ENCODE data around the gene SLC6A6. TPM values are rescaled to one million over a fixed set of nuclear protein-coding genes. Genes with fewer than 3 reads are reported as not detected.

SLC6A6 gene
- total and polyA plus RNA-seq, 2 experiments from 2014 or later = 30.7 to 58.9 TPM

DNA sequence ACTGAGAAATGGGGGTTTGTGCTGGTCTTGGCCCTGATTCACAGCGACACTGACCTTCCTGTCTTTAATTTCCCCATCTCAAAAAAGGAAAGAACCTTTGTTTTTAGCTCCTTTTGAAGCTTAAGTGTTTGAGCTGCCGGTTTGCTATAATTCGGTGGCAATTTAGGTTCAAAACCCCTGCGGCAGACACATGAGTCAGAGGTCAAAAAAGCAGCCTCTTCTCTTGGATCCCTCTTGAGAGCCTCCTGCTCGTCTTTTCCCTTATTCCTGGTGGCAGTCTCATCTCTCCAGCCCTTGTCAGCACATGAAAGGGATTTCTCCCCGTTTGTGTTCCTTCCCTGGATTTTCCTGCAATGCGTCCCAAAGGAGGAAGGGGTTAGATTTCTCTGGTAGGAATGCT lies 73.2 kb downstream of the SLC6A6 start:
- H3K36me3 ChIP-seq (replicated peaks; ENCODE audit: insufficient read depth, low read depth) = peaks cover 4% of the 10 kb centered on the region
- WGBS (ENCODE audit: low lambda C conversion rate, missing lambda C conversion rate) = 82% methylated on average over 7 of the region's 7 CpGs
- DNase-seq (ENCODE audit: low spot score) = no peak

DNA sequence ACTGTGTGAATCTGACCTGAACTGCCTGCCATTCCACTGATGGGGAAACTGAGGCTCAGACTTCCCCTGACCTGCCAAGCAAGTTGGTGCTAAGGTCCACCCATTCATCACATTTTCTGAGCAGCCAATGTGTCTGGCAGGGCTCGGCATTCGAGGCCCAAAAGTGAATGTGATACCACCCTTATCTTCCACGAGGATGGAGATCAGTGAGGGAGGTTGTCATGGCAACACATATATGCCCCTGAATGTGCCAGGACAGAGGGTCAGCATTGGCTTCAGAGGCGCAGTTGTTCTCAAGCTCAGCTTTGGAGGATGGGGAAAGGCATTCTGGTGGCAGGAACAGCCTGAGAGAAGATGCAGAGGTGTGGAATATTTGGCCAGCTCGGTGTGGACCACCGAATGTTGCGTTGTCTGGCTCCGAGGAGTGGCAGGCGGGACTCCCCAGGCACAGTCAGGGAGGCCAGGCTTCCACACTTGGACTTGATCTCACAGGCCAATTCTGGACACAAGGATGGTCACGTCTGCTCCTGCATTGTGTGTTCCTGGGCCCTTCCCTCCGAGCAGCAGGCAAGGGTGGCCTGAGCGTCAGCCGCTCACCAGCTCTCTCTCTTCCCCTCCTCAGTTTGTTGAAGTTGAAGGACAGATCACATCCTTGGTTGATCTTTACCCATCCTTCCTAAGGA lies 74.3 kb downstream of the SLC6A6 start:
- no peak for DNase-seq (ENCODE audit: low spot score)
- H3K36me3 ChIP-seq (replicated peaks; ENCODE audit: insufficient read depth, low read depth) = peaks cover 4% of the 10 kb centered on the region
- 91% methylated on average over 13 of the region's 13 CpGs for WGBS (ENCODE audit: low lambda C conversion rate, missing lambda C conversion rate)
- H3K9me2 ChIP-seq (replicated peaks; ENCODE audit: insufficient read depth) = no peaks in the 10 kb centered on the region
- peaks cover 11% of the 10 kb centered on the region for H3K4me1 ChIP-seq (ENCODE audit: insufficient read depth)
- H3K4me3 ChIP-seq = no peak overlapping the region
- H3K27ac ChIP-seq = no peak overlapping the region
- no peak overlapping the region for H3K4me2 ChIP-seq
- no peaks in the 10 kb centered on the region for H3K79me2 ChIP-seq
- H2AFZ ChIP-seq = no peak overlapping the region
- no peaks in the 10 kb centered on the region for H3K9me3 ChIP-seq (ENCODE audit: low read depth)
- no peaks in the 10 kb centered on the region for H3K27me3 ChIP-seq
- TF ChIP-seq, protein P1, sequence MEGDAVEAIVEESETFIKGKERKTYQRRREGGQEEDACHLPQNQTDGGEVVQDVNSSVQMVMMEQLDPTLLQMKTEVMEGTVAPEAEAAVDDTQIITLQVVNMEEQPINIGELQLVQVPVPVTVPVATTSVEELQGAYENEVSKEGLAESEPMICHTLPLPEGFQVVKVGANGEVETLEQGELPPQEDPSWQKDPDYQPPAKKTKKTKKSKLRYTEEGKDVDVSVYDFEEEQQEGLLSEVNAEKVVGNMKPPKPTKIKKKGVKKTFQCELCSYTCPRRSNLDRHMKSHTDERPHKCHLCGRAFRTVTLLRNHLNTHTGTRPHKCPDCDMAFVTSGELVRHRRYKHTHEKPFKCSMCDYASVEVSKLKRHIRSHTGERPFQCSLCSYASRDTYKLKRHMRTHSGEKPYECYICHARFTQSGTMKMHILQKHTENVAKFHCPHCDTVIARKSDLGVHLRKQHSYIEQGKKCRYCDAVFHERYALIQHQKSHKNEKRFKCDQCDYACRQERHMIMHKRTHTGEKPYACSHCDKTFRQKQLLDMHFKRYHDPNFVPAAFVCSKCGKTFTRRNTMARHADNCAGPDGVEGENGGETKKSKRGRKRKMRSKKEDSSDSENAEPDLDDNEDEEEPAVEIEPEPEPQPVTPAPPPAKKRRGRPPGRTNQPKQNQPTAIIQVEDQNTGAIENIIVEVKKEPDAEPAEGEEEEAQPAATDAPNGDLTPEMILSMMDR (IDR thresholded peaks at IDR 0.05; ENCODE audit: poor library complexity) = no peak
- no peak for TF ChIP-seq EZH2 (IDR thresholded peaks at IDR 0.05; ENCODE audit: borderline replicate concordance)
- no peak for TF ChIP-seq EZH2phosphoT487 (IDR thresholded peaks at IDR 0.05; ENCODE audit: low read depth, severe bottlenecking, unreplicated experiment)
- no peaks in the 10 kb centered on the region for H4K20me1 ChIP-seq (ENCODE audit: insufficient read depth, poor library complexity, severe bottlenecking)

More for the DNA sequence above, 73.2 kb downstream of the SLC6A6 start:
- no peak overlapping the region for H3K27ac ChIP-seq
- H4K20me1 ChIP-seq (ENCODE audit: insufficient read depth, poor library complexity, severe bottlenecking) = no peaks in the 10 kb centered on the region
- H2AFZ ChIP-seq = no peak overlapping the region
- H3K4me1 ChIP-seq (ENCODE audit: insufficient read depth) = peaks cover 11% of the 10 kb centered on the region
- no peak overlapping the region for H3K4me2 ChIP-seq
- H3K4me3 ChIP-seq = no peak overlapping the region
- no peaks in the 10 kb centered on the region for H3K27me3 ChIP-seq
- no peaks in the 10 kb centered on the region for H3K9me2 ChIP-seq (replicated peaks; ENCODE audit: insufficient read depth)
- H3K9me3 ChIP-seq (ENCODE audit: low read depth) = no peaks in the 10 kb centered on the region
- H3K79me2 ChIP-seq = no peaks in the 10 kb centered on the region
- TF ChIP-seq EZH2phosphoT487 (IDR thresholded peaks at IDR 0.05; ENCODE audit: low read depth, severe bottlenecking, unreplicated experiment) (no peak), EZH2 (IDR thresholded peaks at IDR 0.05; ENCODE audit: borderline replicate concordance) (no peak)
- TF ChIP-seq, protein P1 (IDR thresholded peaks at IDR 0.05; ENCODE audit: poor library complexity) = no peak

DNA sequence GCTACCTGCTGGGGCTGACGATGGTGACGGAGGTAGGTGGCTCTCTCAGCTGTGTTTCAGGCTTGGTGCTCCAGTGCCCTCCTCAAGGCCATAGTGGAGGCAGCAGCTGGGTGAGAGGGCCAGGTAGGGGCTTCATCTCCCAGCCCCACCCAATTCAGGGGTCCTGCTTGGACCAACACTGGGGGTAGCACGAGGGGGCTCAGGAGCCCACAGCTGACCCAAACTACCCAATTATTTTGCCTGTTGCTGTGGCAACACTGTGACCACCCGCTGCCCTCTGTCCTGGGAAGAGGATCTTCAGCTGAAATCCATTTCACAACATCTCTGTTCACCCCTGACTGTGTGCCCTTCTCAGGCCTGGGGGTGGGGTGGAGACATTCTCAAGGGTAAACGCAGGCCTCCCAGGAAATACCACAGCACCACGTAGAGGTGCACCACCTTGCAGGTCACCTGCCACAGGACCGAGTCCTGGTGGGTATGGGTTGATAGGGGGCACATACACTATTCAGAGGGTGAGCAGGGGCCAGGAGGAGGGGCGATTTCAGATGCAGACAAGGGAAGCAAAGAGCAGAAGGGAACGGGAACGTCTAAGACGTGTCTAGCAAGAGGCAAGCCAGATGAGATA lies 75.0 kb downstream of the SLC6A6 start:
- Histone ChIP-seq H3K9me3 (ENCODE audit: low read depth) (no peaks in the 10 kb centered on the region), H4K20me1 (ENCODE audit: insufficient read depth, poor library complexity, severe bottlenecking) (no peaks in the 10 kb centered on the region), H3K4me2 (no peak overlapping the region), H3K4me3 (no peak overlapping the region), H3K27me3 (no peaks in the 10 kb centered on the region), H3K36me3 (replicated peaks; ENCODE audit: insufficient read depth, low read depth) (peaks cover 4% of the 10 kb centered on the region), H3K4me1 (ENCODE audit: insufficient read depth) (peaks cover 10% of the 10 kb centered on the region), H2AFZ (no peak overlapping the region), H3K27ac (no peak overlapping the region), H3K79me2 (no peaks in the 10 kb centered on the region), H3K9me2 (replicated peaks; ENCODE audit: insufficient read depth) (no peaks in the 10 kb centered on the region)
- no peak for DNase-seq (ENCODE audit: low spot score)
- WGBS (ENCODE audit: low lambda C conversion rate, missing lambda C conversion rate) = 97% methylated on average over 11 of the region's 11 CpGs
- no peak for TF ChIP-seq EZH2phosphoT487 (IDR thresholded peaks at IDR 0.05; ENCODE audit: low read depth, severe bottlenecking, unreplicated experiment)
- TF ChIP-seq, protein P1 (IDR thresholded peaks at IDR 0.05; ENCODE audit: poor library complexity) = no peak
- TF ChIP-seq EZH2 (IDR thresholded peaks at IDR 0.05; ENCODE audit: borderline replicate concordance) = no peak

All from hepatocyte (in vitro differentiated cells).